Measurements from ENCODE around the gene SEMA3F.

DNA sequence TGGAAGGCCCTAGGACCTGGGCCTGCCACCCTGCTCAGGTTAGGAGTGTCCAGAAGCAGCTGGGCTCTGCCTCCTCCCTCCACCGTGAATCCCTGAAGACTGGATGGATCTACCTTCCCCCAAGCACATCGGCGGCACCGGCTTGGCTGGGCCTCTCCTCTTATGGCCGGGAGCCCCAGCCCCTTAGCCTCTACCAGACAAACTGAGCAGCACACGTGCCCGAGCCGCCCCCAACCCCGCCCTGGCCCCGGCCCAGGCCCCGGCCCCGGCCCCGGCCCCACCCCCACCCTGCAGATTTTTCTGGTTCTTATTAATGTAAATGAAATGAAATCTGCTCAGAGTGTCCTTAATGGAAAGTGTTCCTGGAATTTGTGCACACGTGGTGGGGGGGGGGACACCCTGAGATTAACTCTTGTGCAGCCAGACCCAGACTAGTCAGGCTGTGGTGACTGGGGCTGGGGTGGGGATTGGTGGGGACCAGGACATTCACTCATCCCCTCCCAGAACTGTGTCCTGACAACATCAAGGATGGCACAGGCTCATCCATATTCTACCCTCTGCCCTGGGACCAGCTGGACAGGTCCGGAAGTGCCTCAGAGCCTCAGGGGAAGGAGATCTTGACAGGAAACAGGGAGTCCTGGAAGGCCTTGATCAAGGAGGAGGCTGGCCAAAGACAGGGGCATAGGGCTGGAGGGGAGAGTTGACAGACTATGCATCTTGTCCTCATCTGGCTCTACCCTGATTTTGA, 30.9 kb upstream of the SEMA3F start:
- TF ChIP-seq CTCF (IDR thresholded peaks at IDR 0.05): no peak
- no peak for TF ChIP-seq EZH2phosphoT487 (IDR thresholded peaks at IDR 0.05)
- TF ChIP-seq EZH2 (IDR thresholded peaks at IDR 0.05): no peak
